Measurements from ENCODE around the gene SLC6A20.

- TF ChIP-seq POLR2A (IDR thresholded peaks at IDR 0.05; ENCODE audit: low read length) (no peak), GATA1 (IDR thresholded peaks at IDR 0.05; ENCODE audit: low read depth, low read length) (no peak)
Observed at GRCh38 chr3:45758871-45759270, 37.5 kb downstream of the SLC6A20 start.
